Omental fat pad (tissue), 4 donors: ENCODE data around the gene CARD11. TPM values are rescaled to one million over a fixed set of nuclear protein-coding genes. Genes with fewer than 3 reads are reported as not detected.

ENCODE experiments used
- ATAC-seq: fragments of 150-250 bp; one replicate; pipeline ENCODE4 v1.9.1; 2016; ENCODE audit warnings: mild to moderate bottlenecking, moderate library complexity; ENCODE audit not compliant: low FRiP score
- DNase-seq: peaks from one replicate; pipeline ENCODE4 v3.0.0-alpha.2; 2019; ENCODE audit warnings: low spot score
- CTCF ChIP-seq, 3 donors: fragments of 450-650 bp; IDR thresholded peaks; one replicate each; pipeline ENCODE4 v1.5.1; 2016 to 2017; ENCODE audit warnings: antibody characterized with exemption in 3 of 3, mild to moderate bottlenecking in 3 of 3, moderate library complexity in 2 of 3
- total RNA-seq, 4 donors: library from RNA; depleted of rRNA; stranded (reverse); fragments of >200 nt; gene quantifications; one replicate each; pipeline ENCODE4 v1.1.0, GENCODE V29; 2016

Gene CARD11
- total RNA-seq, 4 donors from 2014 or later = 0.75 to 1.4 (median 1.0) TPM

- ATAC-seq = no peak
- DNase-seq = no peak
- no peak for TF ChIP-seq CTCF (IDR thresholded peaks at IDR 0.05)
Observed at GRCh38 chr7:2909471-2910039, 134.1 kb downstream of the CARD11 start.

- TF ChIP-seq CTCF (IDR thresholded peaks at IDR 0.05) = no peak
- ATAC-seq (no peak), DNase-seq (no peak)
Observed at GRCh38 chr7:2909043-2909442, 134.6 kb downstream of the CARD11 start.

- ATAC-seq (no peak), DNase-seq (no peak)
- no peak for TF ChIP-seq CTCF (IDR thresholded peaks at IDR 0.05)
Observed at GRCh38 chr7:2908103-2908683, 135.5 kb downstream of the CARD11 start.

GRCh38 chr7:2906197-2906931 lies 137.3 kb downstream of the CARD11 start:
- no peak for TF ChIP-seq CTCF (IDR thresholded peaks at IDR 0.05)
- ATAC-seq = no peak
- DNase-seq = no peak

GRCh38 chr7:2905500-2905899 lies 138.2 kb downstream of the CARD11 start:
- TF ChIP-seq CTCF (IDR thresholded peaks at IDR 0.05) = no peak
- ATAC-seq (no peak), DNase-seq (no peak)

GRCh38 chr7:2905027-2905426 lies 138.6 kb downstream of the CARD11 start:
- no peak for TF ChIP-seq CTCF (IDR thresholded peaks at IDR 0.05)
- DNase-seq (no peak), ATAC-seq (no peak)

GRCh38 chr7:2904202-2904601 lies 139.5 kb downstream of the CARD11 start:
- DNase-seq (no peak), ATAC-seq (no peak)
- TF ChIP-seq CTCF (IDR thresholded peaks at IDR 0.05) = no peak
